ENCODE measurements around the gene DAPK3. TPM values are rescaled to one million over a fixed set of nuclear protein-coding genes. Genes with fewer than 3 reads are reported as not detected.
"Not testable (repeated sequence)": the region's sequence is repeated elsewhere in the genome, so short reads cannot be mapped to it uniquely, and the experiment has no call there.

The DAPK3 gene
- total RNA-seq, 4 donors from 2014 or later: 54.6 to 89.0 (median 82.3) TPM

DNA sequence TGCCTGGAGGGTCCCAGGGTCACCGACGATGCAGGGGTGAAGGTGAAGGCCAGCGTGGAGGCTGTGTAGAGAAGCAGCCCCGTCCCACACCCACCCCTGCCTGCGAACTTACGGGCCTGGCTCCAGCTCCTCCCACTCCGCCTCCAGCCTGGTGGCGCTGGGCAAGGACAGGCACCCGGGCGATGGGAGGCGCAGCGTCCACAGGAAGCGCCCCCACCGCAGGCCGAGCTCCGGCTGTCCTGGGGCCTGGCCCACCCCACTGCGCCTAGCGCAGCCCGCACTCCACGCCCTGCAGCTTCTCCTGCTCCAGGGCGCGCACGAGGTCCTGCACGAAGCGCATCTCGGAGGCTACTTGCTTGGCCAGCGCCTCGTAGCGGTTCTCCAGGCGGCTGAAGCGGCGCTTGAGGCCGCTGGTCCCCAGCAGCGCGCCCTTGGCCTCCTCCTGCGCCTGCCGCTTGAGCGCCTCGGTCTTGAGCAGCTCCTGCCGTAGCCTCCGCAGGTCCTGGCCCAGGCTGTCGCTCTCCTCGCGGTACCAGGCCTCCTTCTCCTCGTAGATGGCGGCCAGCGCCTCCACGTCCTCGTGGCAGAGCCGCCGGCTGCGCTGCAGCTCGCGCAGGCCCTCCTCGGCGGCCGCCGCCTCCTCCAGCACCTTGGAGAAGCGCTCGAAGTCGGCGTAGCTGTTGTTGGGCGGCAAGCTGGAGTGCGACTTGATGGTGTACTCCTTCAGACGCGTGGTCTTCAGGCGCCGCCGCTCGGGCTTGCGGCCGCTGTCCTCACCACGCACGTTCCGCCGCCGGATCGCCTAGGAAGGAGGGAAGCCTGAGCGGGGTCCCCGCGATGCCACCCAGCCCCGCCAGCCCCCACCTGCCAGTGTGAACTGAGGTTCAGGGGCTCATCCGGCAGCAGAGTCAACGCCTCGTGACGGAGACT is 11.8 kb downstream of the DAPK3 start:
- Histone ChIP-seq H3K27me3 (no peaks in the 10 kb centered on the region), H3K9me3 (no peaks in the 10 kb centered on the region), H3K4me1 (no peaks in the 10 kb centered on the region), H3K36me3 (peaks cover 0 to 58% (median 32%) of the 10 kb centered on the region in 4 donors), H3K27ac (no peak overlapping the region), H3K4me3 (no peak overlapping the region)
- intact Hi-C loops (cut with DNase I; ENCODE audit: low total_unique reads) (no loop called here), in situ Hi-C loops (cut with MboI; ENCODE audit: low pct_ligation_motif_present in 1 of 4, low pct_unique_long_range_greater_than_20kb in 1 of 4, low sequenced_read_pairs in 3 of 4) (no loop called here)
- TF ChIP-seq EP300 (IDR thresholded peaks at IDR 0.05; ENCODE audit: low read depth): no peak
- 97% methylated on average over 84 of the region's 86 CpGs; no CpG with 5 or more reads in 1 of the 2 donors for WGBS, 2 donors (ENCODE audit: low coverage in 1 of 2)
- no peak for DNase-seq

DNA sequence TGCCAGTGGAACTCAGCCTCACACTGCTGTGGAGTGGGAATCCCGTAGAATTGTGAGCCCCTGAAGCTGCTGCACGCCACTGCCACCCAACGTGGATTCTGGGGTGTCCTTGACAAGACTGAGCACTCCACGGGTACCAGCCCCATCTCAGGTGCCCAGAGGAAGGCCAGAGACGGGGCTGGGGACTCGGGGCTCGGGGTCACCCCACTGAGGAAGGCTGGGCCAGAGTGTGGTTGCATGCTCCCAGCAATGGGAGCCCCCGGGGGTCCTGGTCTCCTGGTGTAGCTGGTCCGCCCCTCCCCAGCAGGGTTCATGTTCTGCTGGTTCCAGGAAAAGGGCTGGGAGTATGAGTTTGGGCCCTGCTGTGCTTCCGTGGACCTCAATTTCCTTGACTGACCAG is 15.2 kb downstream of the DAPK3 start:
- Histone ChIP-seq H3K36me3 (peaks cover 0 to 27% (median 14%) of the 10 kb centered on the region in 4 donors), H3K4me1 (peaks cover 3 to 19% (median 13%) of the 10 kb centered on the region in 4 donors)
- TF ChIP-seq, protein P1, sequence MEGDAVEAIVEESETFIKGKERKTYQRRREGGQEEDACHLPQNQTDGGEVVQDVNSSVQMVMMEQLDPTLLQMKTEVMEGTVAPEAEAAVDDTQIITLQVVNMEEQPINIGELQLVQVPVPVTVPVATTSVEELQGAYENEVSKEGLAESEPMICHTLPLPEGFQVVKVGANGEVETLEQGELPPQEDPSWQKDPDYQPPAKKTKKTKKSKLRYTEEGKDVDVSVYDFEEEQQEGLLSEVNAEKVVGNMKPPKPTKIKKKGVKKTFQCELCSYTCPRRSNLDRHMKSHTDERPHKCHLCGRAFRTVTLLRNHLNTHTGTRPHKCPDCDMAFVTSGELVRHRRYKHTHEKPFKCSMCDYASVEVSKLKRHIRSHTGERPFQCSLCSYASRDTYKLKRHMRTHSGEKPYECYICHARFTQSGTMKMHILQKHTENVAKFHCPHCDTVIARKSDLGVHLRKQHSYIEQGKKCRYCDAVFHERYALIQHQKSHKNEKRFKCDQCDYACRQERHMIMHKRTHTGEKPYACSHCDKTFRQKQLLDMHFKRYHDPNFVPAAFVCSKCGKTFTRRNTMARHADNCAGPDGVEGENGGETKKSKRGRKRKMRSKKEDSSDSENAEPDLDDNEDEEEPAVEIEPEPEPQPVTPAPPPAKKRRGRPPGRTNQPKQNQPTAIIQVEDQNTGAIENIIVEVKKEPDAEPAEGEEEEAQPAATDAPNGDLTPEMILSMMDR (IDR thresholded peaks at IDR 0.05): no peak
- TF ChIP-seq POLR2A (IDR thresholded peaks at IDR 0.05): no peak
- no peak for TF ChIP-seq EP300 (IDR thresholded peaks at IDR 0.05; ENCODE audit: low read depth)
- no peak for TF ChIP-seq POLR2AphosphoS5 (IDR thresholded peaks at IDR 0.05)

DNA sequence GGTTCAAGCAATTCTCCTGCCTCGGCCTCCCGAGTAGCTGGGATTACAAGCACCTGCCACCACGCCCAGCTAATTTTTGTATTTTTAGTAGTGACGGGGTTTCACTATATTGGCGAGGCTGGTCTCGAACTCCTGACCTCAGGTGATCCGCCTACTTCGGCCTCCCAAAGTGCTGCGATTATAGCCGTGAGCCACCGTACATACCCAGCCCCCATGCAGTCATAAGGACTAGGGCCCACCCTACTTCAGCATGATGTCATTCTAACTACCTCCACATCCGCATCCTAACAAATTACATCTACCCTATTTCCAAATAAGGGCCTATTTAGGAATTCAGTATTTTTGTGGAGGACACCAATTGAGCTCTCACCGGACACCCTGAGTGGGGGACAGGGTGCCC is 15.6 kb downstream of the DAPK3 start:
- peaks cover 0 to 24% (median 13%) of the 10 kb centered on the region in 4 donors for H3K36me3 ChIP-seq
- 86 to 88% methylated on average over 11 to 13 of the region's 13 CpGs for WGBS, 2 donors (ENCODE audit: low coverage in 1 of 2)
- H3K27ac ChIP-seq: peak overlapping the region in 1 of 4 donors; percentile 77
- peaks cover 4 to 22% (median 16%) of the 10 kb centered on the region in 4 donors for H3K4me1 ChIP-seq
- H3K4me3 ChIP-seq; H3K9me3 ChIP-seq; intact Hi-C loops (cut with DNase I; ENCODE audit: low total_unique reads); H3K27me3 ChIP-seq; in situ Hi-C loops (cut with MboI; ENCODE audit: low pct_ligation_motif_present in 1 of 4, low pct_unique_long_range_greater_than_20kb in 1 of 4, low sequenced_read_pairs in 3 of 4); DNase-seq: not testable (repeated sequence)
- TF ChIP-seq POLR2AphosphoS5 (IDR thresholded peaks at IDR 0.05): peak in 1 of 3 donors; percentile 20

More for the DNA sequence above, 15.2 kb downstream of the DAPK3 start:
- no peak overlapping the region for H3K4me3 ChIP-seq
- H3K27ac ChIP-seq: no peak overlapping the region
- no peaks in the 10 kb centered on the region for H3K9me3 ChIP-seq
- in situ Hi-C loops (cut with MboI; ENCODE audit: low pct_ligation_motif_present in 1 of 4, low pct_unique_long_range_greater_than_20kb in 1 of 4, low sequenced_read_pairs in 3 of 4) (no loop called here), intact Hi-C loops (cut with DNase I; ENCODE audit: low total_unique reads) (no loop called here)
- no peak for DNase-seq
- whole genome bisulfite sequencing, 2 donors (ENCODE audit: low coverage in 1 of 2): 74% methylated on average over 4 of the region's 10 CpGs; no CpG with 5 or more reads in 1 of the 2 donors
- no peaks in the 10 kb centered on the region for H3K27me3 ChIP-seq

DNA sequence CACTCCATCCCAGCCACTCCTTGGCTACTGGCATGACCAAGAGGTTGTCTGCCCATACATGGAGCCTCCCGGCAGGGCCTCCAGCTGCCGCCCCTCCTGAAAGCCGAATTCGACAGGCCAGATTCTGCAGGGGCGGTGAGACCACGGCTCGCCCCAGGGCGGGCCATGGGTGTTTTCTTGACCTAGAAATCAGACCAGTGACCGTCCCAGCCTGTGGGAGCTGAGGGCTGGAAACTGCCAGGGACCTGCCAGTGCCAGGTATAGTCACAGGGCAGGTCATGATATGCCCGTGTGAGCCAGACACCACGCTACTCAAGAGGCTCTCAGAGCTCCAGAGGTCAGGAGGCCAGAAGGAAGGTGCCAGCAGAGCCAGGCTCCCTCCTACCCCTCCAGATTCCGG is 16.8 kb downstream of the DAPK3 start:
- TF ChIP-seq, protein P1 (IDR thresholded peaks at IDR 0.05): no peak
- TF ChIP-seq EP300 (IDR thresholded peaks at IDR 0.05; ENCODE audit: low read depth) (no peak), POLR2AphosphoS5 (IDR thresholded peaks at IDR 0.05) (no peak), POLR2A (IDR thresholded peaks at IDR 0.05) (no peak)
- WGBS, 2 donors (ENCODE audit: low coverage in 1 of 2): 80 to 81% methylated on average over 1 to 3 of the region's 12 CpGs
- in situ Hi-C loops (cut with MboI; ENCODE audit: low pct_ligation_motif_present in 1 of 4, low pct_unique_long_range_greater_than_20kb in 1 of 4, low sequenced_read_pairs in 3 of 4) (no loop called here), intact Hi-C loops (cut with DNase I; ENCODE audit: low total_unique reads) (no loop called here)
- H3K4me1 ChIP-seq: peaks cover 4 to 22% (median 16%) of the 10 kb centered on the region in 4 donors
- H3K27ac ChIP-seq: peak overlapping the region in 3 of 4 donors; percentile 34 to 77 (median 56)
- H3K9me3 ChIP-seq: no peaks in the 10 kb centered on the region
- peaks cover 0 to 12% (median 7%) of the 10 kb centered on the region in 4 donors for H3K36me3 ChIP-seq
- no peak for DNase-seq
- no peak overlapping the region for H3K4me3 ChIP-seq
- H3K27me3 ChIP-seq: no peaks in the 10 kb centered on the region

DNA sequence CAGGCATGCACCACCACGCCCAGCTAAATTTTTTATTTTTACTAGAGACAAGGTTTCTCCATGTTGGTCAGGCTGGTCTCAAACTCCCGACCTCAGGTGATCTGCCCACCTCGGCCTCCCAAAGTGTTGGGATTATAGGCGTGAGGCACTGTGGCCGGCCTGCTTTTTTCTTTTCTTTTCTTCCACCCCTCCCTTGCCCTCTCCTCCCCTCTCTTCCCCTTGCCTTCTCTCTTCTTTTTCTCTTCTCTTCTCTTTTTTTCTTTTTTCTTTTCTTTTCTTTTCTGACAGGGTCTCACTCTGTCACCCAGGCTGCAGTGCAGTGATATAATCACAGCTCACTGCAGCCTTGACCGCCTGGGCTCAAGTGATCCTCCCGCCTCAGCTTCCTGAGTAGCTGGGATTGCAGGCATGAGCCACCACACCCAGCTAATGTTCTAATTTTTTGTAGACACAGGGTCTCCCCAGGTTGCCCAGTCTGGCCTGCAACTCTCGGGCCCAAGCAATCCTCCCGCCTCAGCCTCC is 18.1 kb downstream of the DAPK3 start:
- H3K27me3 ChIP-seq; H3K4me3 ChIP-seq; intact Hi-C loops (cut with DNase I; ENCODE audit: low total_unique reads); in situ Hi-C loops (cut with MboI; ENCODE audit: low pct_ligation_motif_present in 1 of 4, low pct_unique_long_range_greater_than_20kb in 1 of 4, low sequenced_read_pairs in 3 of 4); H3K36me3 ChIP-seq; DNase-seq; H3K9me3 ChIP-seq: not testable (repeated sequence)
- WGBS, 2 donors (ENCODE audit: low coverage in 1 of 2): 74 to 83% methylated on average over 6 to 9 of the region's 9 CpGs
- Histone ChIP-seq H3K4me1 (peaks cover 4 to 22% (median 16%) of the 10 kb centered on the region in 4 donors), H3K27ac (peak overlapping the region in 3 of 4 donors; percentile 56 to 83 (median 77))

Data from transverse colon (tissue), 4 donors.